Measurements from ENCODE around the gene FYCO1. TPM values are rescaled to one million over a fixed set of nuclear protein-coding genes. Genes with fewer than 3 reads are reported as not detected.

FYCO1 gene
- total RNA-seq, 1 donor = 12.1 TPM

- peaks cover 24% of the 10 kb centered on the region for H3K4me1 ChIP-seq (ENCODE audit: insufficient read depth, low read length)
- H3K27me3 ChIP-seq (ENCODE audit: insufficient read depth, low read length) = no peaks in the 10 kb centered on the region
- no peaks in the 10 kb centered on the region for H3K9me3 ChIP-seq (ENCODE audit: low read depth, low read length)
- no peak overlapping the region for H3K4me3 ChIP-seq (ENCODE audit: low read length)
Measured at GRCh38 chr3:45966371-45966791, 29.2 kb downstream of the FYCO1 start.

- H3K4me3 ChIP-seq (ENCODE audit: low read length) = no peak overlapping the region
- H3K9me3 ChIP-seq (ENCODE audit: low read depth, low read length) = no peaks in the 10 kb centered on the region
- no peaks in the 10 kb centered on the region for H3K27me3 ChIP-seq (ENCODE audit: insufficient read depth, low read length)
- H3K4me1 ChIP-seq (ENCODE audit: insufficient read depth, low read length) = peaks cover 24% of the 10 kb centered on the region
Measured at GRCh38 chr3:45965653-45966052, 30.0 kb downstream of the FYCO1 start.

GRCh38 chr3:45965253-45965652 is 30.4 kb downstream of the FYCO1 start:
- Histone ChIP-seq H3K4me1 (ENCODE audit: insufficient read depth, low read length) (peaks cover 24% of the 10 kb centered on the region), H3K9me3 (ENCODE audit: low read depth, low read length) (no peaks in the 10 kb centered on the region), H3K27me3 (ENCODE audit: insufficient read depth, low read length) (no peaks in the 10 kb centered on the region), H3K4me3 (ENCODE audit: low read length) (no peak overlapping the region)

GRCh38 chr3:45964139-45964538 is 31.5 kb downstream of the FYCO1 start:
- Histone ChIP-seq H3K9me3 (ENCODE audit: low read depth, low read length) (no peaks in the 10 kb centered on the region), H3K4me1 (ENCODE audit: insufficient read depth, low read length) (peaks cover 24% of the 10 kb centered on the region), H3K4me3 (ENCODE audit: low read length) (no peak overlapping the region), H3K27me3 (ENCODE audit: insufficient read depth, low read length) (no peaks in the 10 kb centered on the region)

- Histone ChIP-seq H3K4me1 (ENCODE audit: insufficient read depth, low read length) (peaks cover 24% of the 10 kb centered on the region), H3K27me3 (ENCODE audit: insufficient read depth, low read length) (no peaks in the 10 kb centered on the region)
Measured at GRCh38 chr3:45962033-45962432, 33.6 kb downstream of the FYCO1 start.

GRCh38 chr3:45960289-45960688 is 35.3 kb downstream of the FYCO1 start:
- H3K4me3 ChIP-seq (ENCODE audit: low read length) = no peak overlapping the region
- no peaks in the 10 kb centered on the region for H3K27me3 ChIP-seq (ENCODE audit: insufficient read depth, low read length)
- peaks cover 11% of the 10 kb centered on the region for H3K4me1 ChIP-seq (ENCODE audit: insufficient read depth, low read length)
- H3K9me3 ChIP-seq (ENCODE audit: low read depth, low read length) = no peaks in the 10 kb centered on the region

More at GRCh38 chr3:45962033-45962432, 33.6 kb downstream of the FYCO1 start:
- no peak overlapping the region for H3K4me3 ChIP-seq (ENCODE audit: low read length)
- no peaks in the 10 kb centered on the region for H3K9me3 ChIP-seq (ENCODE audit: low read depth, low read length)

- Histone ChIP-seq H3K4me3 (ENCODE audit: low read length) (no peak overlapping the region), H3K9me3 (ENCODE audit: low read depth, low read length) (no peaks in the 10 kb centered on the region), H3K4me1 (ENCODE audit: insufficient read depth, low read length) (peaks cover 3% of the 10 kb centered on the region), H3K27me3 (ENCODE audit: insufficient read depth, low read length) (no peaks in the 10 kb centered on the region)
Measured at GRCh38 chr3:45959201-45959600, 36.4 kb downstream of the FYCO1 start.

GRCh38 chr3:45958321-45958791 is 37.3 kb downstream of the FYCO1 start:
- no peak overlapping the region for H3K4me3 ChIP-seq (ENCODE audit: low read length)
- H3K27me3 ChIP-seq (ENCODE audit: insufficient read depth, low read length) = no peaks in the 10 kb centered on the region
- no peaks in the 10 kb centered on the region for H3K4me1 ChIP-seq (ENCODE audit: insufficient read depth, low read length)
- H3K9me3 ChIP-seq (ENCODE audit: low read depth, low read length) = no peaks in the 10 kb centered on the region

- Histone ChIP-seq H3K9me3 (ENCODE audit: low read depth, low read length) (no peaks in the 10 kb centered on the region), H3K4me3 (ENCODE audit: low read length) (no peak overlapping the region), H3K4me1 (ENCODE audit: insufficient read depth, low read length) (no peaks in the 10 kb centered on the region), H3K27me3 (ENCODE audit: insufficient read depth, low read length) (no peaks in the 10 kb centered on the region)
Measured at GRCh38 chr3:45957586-45957985, 38.0 kb downstream of the FYCO1 start.

- Histone ChIP-seq H3K27me3 (ENCODE audit: insufficient read depth, low read length) (no peaks in the 10 kb centered on the region), H3K4me3 (ENCODE audit: low read length) (no peak overlapping the region), H3K9me3 (ENCODE audit: low read depth, low read length) (no peaks in the 10 kb centered on the region), H3K4me1 (ENCODE audit: insufficient read depth, low read length) (peaks cover 10% of the 10 kb centered on the region)
Measured at GRCh38 chr3:45955706-45956105, 39.9 kb downstream of the FYCO1 start.

GRCh38 chr3:45955017-45955647 is 40.5 kb downstream of the FYCO1 start:
- peaks cover 15% of the 10 kb centered on the region for H3K4me1 ChIP-seq (ENCODE audit: insufficient read depth, low read length)
- H3K4me3 ChIP-seq (ENCODE audit: low read length) = no peak overlapping the region
- H3K27me3 ChIP-seq (ENCODE audit: insufficient read depth, low read length) = no peaks in the 10 kb centered on the region
- H3K9me3 ChIP-seq (ENCODE audit: low read depth, low read length) = no peaks in the 10 kb centered on the region

GRCh38 chr3:45954306-45954705 is 41.3 kb downstream of the FYCO1 start:
- no peaks in the 10 kb centered on the region for H3K27me3 ChIP-seq (ENCODE audit: insufficient read depth, low read length)
- H3K4me1 ChIP-seq (ENCODE audit: insufficient read depth, low read length) = peaks cover 22% of the 10 kb centered on the region
- H3K4me3 ChIP-seq (ENCODE audit: low read length) = no peak overlapping the region
- H3K9me3 ChIP-seq (ENCODE audit: low read depth, low read length) = no peaks in the 10 kb centered on the region

GRCh38 chr3:45953536-45953935 is 42.1 kb downstream of the FYCO1 start:
- Histone ChIP-seq H3K27me3 (ENCODE audit: insufficient read depth, low read length) (no peaks in the 10 kb centered on the region), H3K9me3 (ENCODE audit: low read depth, low read length) (no peaks in the 10 kb centered on the region), H3K4me1 (ENCODE audit: insufficient read depth, low read length) (peaks cover 25% of the 10 kb centered on the region), H3K4me3 (ENCODE audit: low read length) (no peak overlapping the region)

- Histone ChIP-seq H3K4me1 (ENCODE audit: insufficient read depth, low read length) (peaks cover 25% of the 10 kb centered on the region), H3K4me3 (ENCODE audit: low read length) (no peak overlapping the region)
Measured at GRCh38 chr3:45952456-45952855, 43.2 kb downstream of the FYCO1 start.

GRCh38 chr3:45951946-45952345 is 43.7 kb downstream of the FYCO1 start:
- peaks cover 25% of the 10 kb centered on the region for H3K4me1 ChIP-seq (ENCODE audit: insufficient read depth, low read length)
- H3K4me3 ChIP-seq (ENCODE audit: low read length) = no peak overlapping the region
- no peaks in the 10 kb centered on the region for H3K9me3 ChIP-seq (ENCODE audit: low read depth, low read length)
- no peaks in the 10 kb centered on the region for H3K27me3 ChIP-seq (ENCODE audit: insufficient read depth, low read length)

More at GRCh38 chr3:45952456-45952855, 43.2 kb downstream of the FYCO1 start:
- no peaks in the 10 kb centered on the region for H3K9me3 ChIP-seq (ENCODE audit: low read depth, low read length)
- no peaks in the 10 kb centered on the region for H3K27me3 ChIP-seq (ENCODE audit: insufficient read depth, low read length)
